ENCODE results near the gene NRCAM. TPM values are rescaled to one million over a fixed set of nuclear protein-coding genes. Genes with fewer than 3 reads are reported as not detected.

The NRCAM gene
- total RNA-seq, 2 experiments from 2014 or later = 3.2 to 3.8 TPM

- no peak overlapping the region for H3K27ac Mint-ChIP-seq
- ATAC-seq (no peak), DNase-seq (no peak)
- no peak overlapping the region for H3K4me3 Mint-ChIP-seq
- ChIA-PET CTCF (interaction anchor here (0.6 to 3.4 kb wide), 15 partner anchors 8 to 254 kb away, joined by 3 to 35 read pairs (median 4); no protein-coding TSS in a partner anchor), POLR2A (interaction anchor here (0.8 kb wide), 1 partner anchor 8 kb away, joined by 3 read pairs; no protein-coding TSS in a partner anchor)
- no peaks in the 10 kb centered on the region for H3K36me3 Mint-ChIP-seq (ENCODE audit: low read depth)
- H3K27me3 Mint-ChIP-seq = peaks cover 19% of the 10 kb centered on the region
- peaks cover 34% of the 10 kb centered on the region for H3K4me1 Mint-ChIP-seq (ENCODE audit: low read depth)
- TF ChIP-seq, protein P1, sequence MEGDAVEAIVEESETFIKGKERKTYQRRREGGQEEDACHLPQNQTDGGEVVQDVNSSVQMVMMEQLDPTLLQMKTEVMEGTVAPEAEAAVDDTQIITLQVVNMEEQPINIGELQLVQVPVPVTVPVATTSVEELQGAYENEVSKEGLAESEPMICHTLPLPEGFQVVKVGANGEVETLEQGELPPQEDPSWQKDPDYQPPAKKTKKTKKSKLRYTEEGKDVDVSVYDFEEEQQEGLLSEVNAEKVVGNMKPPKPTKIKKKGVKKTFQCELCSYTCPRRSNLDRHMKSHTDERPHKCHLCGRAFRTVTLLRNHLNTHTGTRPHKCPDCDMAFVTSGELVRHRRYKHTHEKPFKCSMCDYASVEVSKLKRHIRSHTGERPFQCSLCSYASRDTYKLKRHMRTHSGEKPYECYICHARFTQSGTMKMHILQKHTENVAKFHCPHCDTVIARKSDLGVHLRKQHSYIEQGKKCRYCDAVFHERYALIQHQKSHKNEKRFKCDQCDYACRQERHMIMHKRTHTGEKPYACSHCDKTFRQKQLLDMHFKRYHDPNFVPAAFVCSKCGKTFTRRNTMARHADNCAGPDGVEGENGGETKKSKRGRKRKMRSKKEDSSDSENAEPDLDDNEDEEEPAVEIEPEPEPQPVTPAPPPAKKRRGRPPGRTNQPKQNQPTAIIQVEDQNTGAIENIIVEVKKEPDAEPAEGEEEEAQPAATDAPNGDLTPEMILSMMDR (IDR thresholded peaks at IDR 0.05) = no peak
- H3K9me3 Mint-ChIP-seq = no peaks in the 10 kb centered on the region
- intact Hi-C loops (cut with micrococcal nuclease) = loop anchor here (5.0 kb wide), 1 partner anchor 49 kb away; no protein-coding TSS in a partner anchor
Measured at GRCh38 chr7:108453320-108453719, 2.9 kb downstream of the NRCAM start.

DNA sequence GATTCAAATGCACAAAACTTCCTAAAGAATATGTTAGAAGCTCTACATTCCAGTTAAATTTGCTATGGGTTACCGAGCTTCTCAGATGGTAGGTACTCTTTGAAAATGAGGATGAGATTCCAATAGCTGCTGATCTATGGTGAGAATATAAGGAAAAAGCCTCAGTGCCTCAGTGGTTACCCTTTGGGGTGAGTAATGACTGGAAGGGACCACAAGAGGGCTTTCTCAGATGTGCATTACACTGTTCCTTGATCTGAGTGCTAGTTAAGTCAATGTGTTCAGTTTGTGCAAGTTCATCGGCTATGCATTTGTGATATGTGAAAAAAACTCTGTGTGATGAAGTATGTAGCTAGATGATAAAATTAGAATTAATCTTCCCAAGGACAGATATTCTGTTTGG, 3.5 kb downstream of the NRCAM start:
- Mint-ChIP-seq H3K9me3 (no peaks in the 10 kb centered on the region), H3K4me3 (no peak overlapping the region), H3K4me1 (ENCODE audit: low read depth) (peaks cover 38% of the 10 kb centered on the region), H3K36me3 (ENCODE audit: low read depth) (no peaks in the 10 kb centered on the region), H3K27me3 (peaks cover 13% of the 10 kb centered on the region), H3K27ac (no peak overlapping the region)
- CTCF ChIA-PET = interaction anchor here (0.6 to 3.4 kb wide), 19 partner anchors 10 to 270 kb away, joined by 3 to 35 read pairs (median 4); partner anchors contain the start of genes DNAJB9 and THAP5
- intact Hi-C loops (cut with micrococcal nuclease) = loop anchor here (5.0 kb wide), 1 partner anchor 50 kb away; no protein-coding TSS in a partner anchor
- DNase-seq = peak; percentile 32
- ATAC-seq = peak; percentile 38
- TF ChIP-seq, protein P1 (IDR thresholded peaks at IDR 0.05) = peak; percentile 71
- POLR2A ChIA-PET = interaction anchor here (0.8 kb wide), 1 partner anchor 9 kb away, joined by 3 read pairs; no protein-coding TSS in a partner anchor

DNA sequence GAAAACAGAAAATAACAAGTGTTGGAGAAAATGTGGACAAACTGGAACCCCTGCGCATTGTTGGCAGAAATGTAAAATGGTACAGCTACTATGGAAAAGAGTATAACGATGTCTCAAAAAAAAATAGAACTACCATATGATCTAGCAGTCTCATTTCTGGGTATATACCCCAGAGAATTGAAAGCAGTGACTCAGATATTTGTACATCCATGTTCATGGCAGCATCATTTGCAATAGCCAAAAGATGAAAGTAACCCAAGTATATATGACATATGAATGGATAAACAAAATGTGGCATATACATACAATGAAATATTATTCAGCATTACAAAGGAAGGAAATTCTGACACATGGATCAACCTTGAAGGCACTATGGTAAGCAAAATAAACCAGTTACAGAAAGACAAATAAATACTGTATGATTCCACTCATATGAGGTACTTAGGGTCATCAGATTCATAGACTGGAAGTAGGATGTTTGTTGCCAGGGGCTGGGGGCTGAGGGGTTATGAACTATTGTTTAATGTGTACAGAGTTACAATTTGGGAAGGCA, 4.9 kb downstream of the NRCAM start:
- ChIA-PET POLR2A (interaction anchor here (0.6 kb wide), 1 partner anchor 21 kb away, joined by 3 read pairs; no protein-coding TSS in a partner anchor), CTCF (no interaction called here)
- TF ChIP-seq, protein P1 (IDR thresholded peaks at IDR 0.05) = no peak
- no peak for ATAC-seq
- Mint-ChIP-seq H3K36me3 (ENCODE audit: low read depth) (no peaks in the 10 kb centered on the region), H3K9me3 (no peaks in the 10 kb centered on the region), H3K27me3 (peaks cover 4% of the 10 kb centered on the region), H3K27ac (no peak overlapping the region), H3K4me3 (no peak overlapping the region), H3K4me1 (ENCODE audit: low read depth) (peaks cover 30% of the 10 kb centered on the region)
- DNase-seq = no peak
- intact Hi-C loops (cut with micrococcal nuclease) = loop anchor here (5.0 kb wide), 1 partner anchor 51 kb away; no protein-coding TSS in a partner anchor

GRCh38 chr7:108450160-108450559, 6.1 kb downstream of the NRCAM start:
- POLR2A ChIA-PET = no interaction called here
- H3K27me3 Mint-ChIP-seq = peaks cover 4% of the 10 kb centered on the region
- H3K36me3 Mint-ChIP-seq (ENCODE audit: low read depth) = no peaks in the 10 kb centered on the region
- H3K27ac Mint-ChIP-seq = no peak overlapping the region
- DNase-seq = no peak
- H3K9me3 Mint-ChIP-seq = no peaks in the 10 kb centered on the region
- CTCF ChIA-PET = interaction anchor here (1.1 to 2.0 kb wide), 4 partner anchors 9 to 47 kb away, joined by 3 to 6 read pairs (median 4); no protein-coding TSS in a partner anchor
- TF ChIP-seq, protein P1 (IDR thresholded peaks at IDR 0.05) = no peak
- no peak overlapping the region for H3K4me3 Mint-ChIP-seq
- peaks cover 30% of the 10 kb centered on the region for H3K4me1 Mint-ChIP-seq (ENCODE audit: low read depth)
- intact Hi-C loops (cut with micrococcal nuclease) = loop anchor here (5.0 kb wide), 1 partner anchor 52 kb away; no protein-coding TSS in a partner anchor
- ATAC-seq = no peak

DNA sequence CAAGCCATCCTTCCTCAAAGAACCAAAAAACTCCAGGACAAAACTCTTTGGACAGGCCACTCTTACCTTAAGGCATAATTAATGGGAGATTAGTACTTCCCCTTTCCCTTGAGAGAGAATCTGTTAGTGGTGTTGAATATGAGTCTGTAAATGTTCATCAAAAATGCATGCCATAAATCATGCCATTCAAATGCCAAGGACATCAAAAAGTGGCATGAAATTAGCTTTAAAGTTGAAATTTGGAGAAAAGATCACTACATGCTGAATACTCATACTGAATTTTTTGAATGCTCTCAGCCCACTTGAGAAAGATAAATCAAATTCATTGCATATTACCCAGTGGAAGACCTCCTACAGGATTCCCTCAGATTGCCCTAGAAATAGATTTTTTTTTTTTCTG, 6.7 kb downstream of the NRCAM start:
- DNase-seq (no peak), ATAC-seq (no peak)
- intact Hi-C loops (cut with micrococcal nuclease) = no loop called here
- Mint-ChIP-seq H3K36me3 (ENCODE audit: low read depth) (no peaks in the 10 kb centered on the region), H3K9me3 (no peaks in the 10 kb centered on the region), H3K27me3 (peaks cover 1% of the 10 kb centered on the region), H3K4me3 (no peak overlapping the region), H3K4me1 (ENCODE audit: low read depth) (peaks cover 28% of the 10 kb centered on the region), H3K27ac (no peak overlapping the region)
- TF ChIP-seq, protein P1 (IDR thresholded peaks at IDR 0.05) = no peak
- POLR2A ChIA-PET = no interaction called here
- CTCF ChIA-PET = interaction anchor here (1.1 to 2.0 kb wide), 4 partner anchors 8 to 48 kb away, joined by 3 to 6 read pairs (median 4); no protein-coding TSS in a partner anchor
